Left ventricle myocardium inferior (tissue), 1 donor: ENCODE results near the gene PPBP. TPM values are rescaled to one million over a fixed set of nuclear protein-coding genes. Genes with fewer than 3 reads are reported as not detected.

Experiments
- DNase-seq: peaks from one replicate; pipeline ENCODE4 v3.0.0-alpha.2; 2020
- H3K27ac ChIP-seq: fragments of 200-600 bp; replicated peaks from 2 replicates; pipeline ENCODE4 v1.8.0; 2021
- H3K27me3 ChIP-seq: fragments of 200-600 bp; 2 replicates; pipeline ENCODE4 v1.8.0; 2021; ENCODE audit warnings: low read depth
- H3K36me3 ChIP-seq: fragments of 200-600 bp; 2 replicates; pipeline ENCODE4 v1.8.0; 2021
- H3K4me1 ChIP-seq: fragments of 200-600 bp; 2 replicates; pipeline ENCODE4 v1.8.0; 2021
- H3K4me3 ChIP-seq: fragments of 200-600 bp; 2 replicates; pipeline ENCODE4 v1.8.0; 2021; ENCODE audit warnings: mild to moderate bottlenecking, moderate library complexity
- H3K9me3 ChIP-seq: fragments of 200-600 bp; replicated peaks from 2 replicates; pipeline ENCODE4 v1.8.0; 2021
- intact Hi-C: fragments of 100-400 bp; cut with micrococcal nuclease; formaldehyde crosslinking; loops from one replicate; pipeline ENCODE4 v1.11.0; 2022
- total RNA-seq: library from RNA; stranded (reverse); fragmentation: NEBNext Ultra II Directional; extraction: Animal tissue kit (Norgen Biotek cat#: 25700); gene quantifications from one replicate; pipeline ENCODE4 v1.2.1, GENCODE V29; 2021
- TF ChIP-seq, protein P1 (sequence below): fragments of 200-600 bp; IDR thresholded peaks from 2 replicates; pipeline ENCODE4 v1.8.0; 2021; ENCODE audit warnings: antibody characterized with exemption, mild to moderate bottlenecking, borderline replicate concordance
- donor health status: DM: no; HTN: yes; CAD: no; lungs with severe emphysema.

The PPBP gene
- total RNA-seq, 1 donor from 2014 or later = 1.2 TPM

DNA sequence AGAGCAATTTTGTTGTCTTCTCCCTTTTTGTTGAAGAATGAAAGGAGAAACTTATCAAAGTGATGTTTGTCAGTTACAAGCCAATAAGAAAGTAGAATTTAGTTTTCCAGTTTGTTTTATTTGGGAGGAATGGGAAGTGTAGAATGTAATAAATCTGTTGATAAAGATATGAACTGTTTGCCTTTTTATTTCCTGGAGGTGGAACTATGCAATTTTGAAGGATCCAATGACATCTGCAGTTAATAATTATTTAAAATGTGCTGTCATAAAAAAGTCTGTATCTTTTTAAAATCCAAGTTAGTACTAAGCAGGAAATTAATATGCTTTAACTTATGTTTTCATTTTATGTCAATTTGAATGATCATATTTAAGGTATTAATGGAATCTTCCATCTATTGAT lies 51.0 kb downstream of the PPBP start:
- Histone ChIP-seq H3K27ac (no peak overlapping the region), H3K36me3 (no peaks in the 10 kb centered on the region), H3K9me3 (no peaks in the 10 kb centered on the region), H3K27me3 (peaks cover 22% of the 10 kb centered on the region), H3K4me1 (no peaks in the 10 kb centered on the region), H3K4me3 (no peak overlapping the region)
- intact Hi-C loops = no loop called here
- no peak for DNase-seq
- TF ChIP-seq, protein P1, sequence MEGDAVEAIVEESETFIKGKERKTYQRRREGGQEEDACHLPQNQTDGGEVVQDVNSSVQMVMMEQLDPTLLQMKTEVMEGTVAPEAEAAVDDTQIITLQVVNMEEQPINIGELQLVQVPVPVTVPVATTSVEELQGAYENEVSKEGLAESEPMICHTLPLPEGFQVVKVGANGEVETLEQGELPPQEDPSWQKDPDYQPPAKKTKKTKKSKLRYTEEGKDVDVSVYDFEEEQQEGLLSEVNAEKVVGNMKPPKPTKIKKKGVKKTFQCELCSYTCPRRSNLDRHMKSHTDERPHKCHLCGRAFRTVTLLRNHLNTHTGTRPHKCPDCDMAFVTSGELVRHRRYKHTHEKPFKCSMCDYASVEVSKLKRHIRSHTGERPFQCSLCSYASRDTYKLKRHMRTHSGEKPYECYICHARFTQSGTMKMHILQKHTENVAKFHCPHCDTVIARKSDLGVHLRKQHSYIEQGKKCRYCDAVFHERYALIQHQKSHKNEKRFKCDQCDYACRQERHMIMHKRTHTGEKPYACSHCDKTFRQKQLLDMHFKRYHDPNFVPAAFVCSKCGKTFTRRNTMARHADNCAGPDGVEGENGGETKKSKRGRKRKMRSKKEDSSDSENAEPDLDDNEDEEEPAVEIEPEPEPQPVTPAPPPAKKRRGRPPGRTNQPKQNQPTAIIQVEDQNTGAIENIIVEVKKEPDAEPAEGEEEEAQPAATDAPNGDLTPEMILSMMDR = no peak

Other genes with a start within 250 kb of the PPBP start
- 0.30 TPM for gene CXCL8, start 247.6 kb downstream of the PPBP start, total RNA-seq
- not detected for gene CXCL6, start 151.5 kb downstream of the PPBP start, total RNA-seq
- gene PF4V1, start 134.9 kb downstream of the PPBP start, total RNA-seq = not detected
- gene CXCL1, start 118.8 kb downstream of the PPBP start, total RNA-seq = 0.55 TPM
- 0.49 TPM for gene PF4, start 6.2 kb downstream of the PPBP start, total RNA-seq
- gene CXCL5, start 10.5 kb upstream of the PPBP start, total RNA-seq = not detected
- gene CXCL3, start 50.5 kb upstream of the PPBP start, total RNA-seq = 0.30 TPM
- gene CXCL2, start 111.0 kb upstream of the PPBP start, total RNA-seq = 11.3 TPM
- 13.8 TPM for gene MTHFD2L, start 169.9 kb upstream of the PPBP start, total RNA-seq